Endothelial cell (in vitro differentiated cells): ENCODE results near the gene RAB6B. TPM values are rescaled to one million over a fixed set of nuclear protein-coding genes. Genes with fewer than 3 reads are reported as not detected.

Experiments
- DNase-seq: peaks from one replicate; pipeline ENCODE4 v3.0.0; 2021; ENCODE audit warnings: low spot score
- H3K27ac Mint-ChIP-seq: one replicate; pipeline ENCODE4 v1.8.0; 2021; ENCODE audit warnings: mixed read lengths, inconsistent platforms; ENCODE audit not compliant: unreplicated experiment
- H3K27me3 Mint-ChIP-seq: one replicate; pipeline ENCODE4 v1.8.0; 2021; ENCODE audit warnings: mild to moderate bottlenecking, moderate library complexity, mixed read lengths, inconsistent platforms; ENCODE audit not compliant: unreplicated experiment
- H3K36me3 Mint-ChIP-seq: one replicate; pipeline ENCODE4 v1.8.0; 2021; ENCODE audit warnings: mild to moderate bottlenecking, low read depth, mixed read lengths, inconsistent platforms; ENCODE audit not compliant: unreplicated experiment
- H3K4me1 Mint-ChIP-seq: one replicate; pipeline ENCODE4 v1.8.0; 2021; ENCODE audit warnings: mild to moderate bottlenecking, mixed read lengths, inconsistent platforms; ENCODE audit not compliant: unreplicated experiment
- H3K4me3 Mint-ChIP-seq: one replicate; pipeline ENCODE4 v1.8.0; 2021; ENCODE audit warnings: mild to moderate bottlenecking, mixed read lengths, inconsistent platforms; ENCODE audit not compliant: unreplicated experiment
- H3K9me3 Mint-ChIP-seq: one replicate; pipeline ENCODE4 v1.8.0; 2021; ENCODE audit warnings: mixed read lengths, inconsistent platforms; ENCODE audit not compliant: unreplicated experiment
- total RNA-seq: library from RNA; stranded (reverse); fragmentation: NEBNext Ultra II Directional; extraction: Animal tissue kit (Norgen Biotek cat#: 25700); gene quantifications from one replicate; pipeline ENCODE4 v1.2.1, GENCODE V29; 2021; ENCODE audit not compliant: unreplicated experiment
- TF ChIP-seq, protein P1 (sequence below): fragments of 200-600 bp; sonication (generic); IDR thresholded peaks from one replicate; pipeline ENCODE4 v1.5.0; 2021; ENCODE audit warnings: antibody characterized with exemption; ENCODE audit not compliant: unreplicated experiment

The RAB6B gene
- total RNA-seq, 1 donor from 2014 or later, result 3.9 TPM

DNA sequence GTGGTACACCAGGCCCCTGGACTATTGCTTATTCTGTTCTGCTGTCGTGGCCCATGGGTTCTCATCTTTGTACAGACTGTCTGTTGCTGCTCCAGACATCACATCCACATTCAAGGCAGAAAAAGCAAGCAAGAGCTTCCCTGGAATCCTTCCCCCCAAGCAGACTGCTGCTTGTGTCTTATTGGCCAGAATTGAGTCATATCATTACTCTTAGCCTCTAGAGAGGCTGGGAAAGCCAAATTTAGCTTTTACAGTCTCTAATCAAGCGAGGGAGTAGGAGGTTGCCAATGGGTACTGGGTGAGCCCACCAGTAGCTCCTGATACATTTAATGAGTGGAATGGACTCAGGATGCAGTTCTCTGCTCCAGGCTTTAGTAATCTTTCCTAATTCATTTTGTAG, 39.4 kb downstream of the RAB6B start:
- Mint-ChIP-seq H3K27ac (no peak overlapping the region), H3K27me3 (peaks cover 8% of the 10 kb centered on the region), H3K36me3 (no peaks in the 10 kb centered on the region), H3K4me1 (peaks cover 9% of the 10 kb centered on the region), H3K4me3 (no peak overlapping the region), H3K9me3 (no peaks in the 10 kb centered on the region)
- TF ChIP-seq, protein P1, sequence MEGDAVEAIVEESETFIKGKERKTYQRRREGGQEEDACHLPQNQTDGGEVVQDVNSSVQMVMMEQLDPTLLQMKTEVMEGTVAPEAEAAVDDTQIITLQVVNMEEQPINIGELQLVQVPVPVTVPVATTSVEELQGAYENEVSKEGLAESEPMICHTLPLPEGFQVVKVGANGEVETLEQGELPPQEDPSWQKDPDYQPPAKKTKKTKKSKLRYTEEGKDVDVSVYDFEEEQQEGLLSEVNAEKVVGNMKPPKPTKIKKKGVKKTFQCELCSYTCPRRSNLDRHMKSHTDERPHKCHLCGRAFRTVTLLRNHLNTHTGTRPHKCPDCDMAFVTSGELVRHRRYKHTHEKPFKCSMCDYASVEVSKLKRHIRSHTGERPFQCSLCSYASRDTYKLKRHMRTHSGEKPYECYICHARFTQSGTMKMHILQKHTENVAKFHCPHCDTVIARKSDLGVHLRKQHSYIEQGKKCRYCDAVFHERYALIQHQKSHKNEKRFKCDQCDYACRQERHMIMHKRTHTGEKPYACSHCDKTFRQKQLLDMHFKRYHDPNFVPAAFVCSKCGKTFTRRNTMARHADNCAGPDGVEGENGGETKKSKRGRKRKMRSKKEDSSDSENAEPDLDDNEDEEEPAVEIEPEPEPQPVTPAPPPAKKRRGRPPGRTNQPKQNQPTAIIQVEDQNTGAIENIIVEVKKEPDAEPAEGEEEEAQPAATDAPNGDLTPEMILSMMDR, result no peak
- no peak for DNase-seq

DNA sequence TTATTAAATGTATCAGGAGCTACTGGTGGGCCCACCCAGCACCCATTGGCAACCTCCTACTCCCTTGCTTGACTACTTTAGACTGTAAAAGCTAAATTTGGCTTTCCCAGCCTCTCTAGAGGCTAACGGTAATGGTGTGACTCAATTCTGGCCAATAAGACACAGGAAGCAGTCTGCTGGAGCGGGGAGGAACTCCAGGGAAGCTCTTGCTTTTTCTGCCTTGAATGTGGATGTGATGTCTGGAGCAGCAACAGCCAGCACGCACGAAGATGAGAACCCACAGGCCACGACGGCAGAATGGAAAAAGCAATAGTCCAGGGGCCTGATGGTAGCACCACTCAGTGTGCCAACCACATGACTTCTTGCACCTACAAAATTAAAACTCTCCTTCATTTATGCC, 39.9 kb downstream of the RAB6B start:
- no peaks in the 10 kb centered on the region for H3K9me3 Mint-ChIP-seq
- H3K27me3 Mint-ChIP-seq, result peaks cover 9% of the 10 kb centered on the region
- DNase-seq, result no peak
- H3K4me1 Mint-ChIP-seq, result peaks cover 9% of the 10 kb centered on the region
- H3K36me3 Mint-ChIP-seq, result no peaks in the 10 kb centered on the region
- H3K27ac Mint-ChIP-seq, result no peak overlapping the region
- no peak overlapping the region for H3K4me3 Mint-ChIP-seq
- TF ChIP-seq, protein P1, result no peak

DNA sequence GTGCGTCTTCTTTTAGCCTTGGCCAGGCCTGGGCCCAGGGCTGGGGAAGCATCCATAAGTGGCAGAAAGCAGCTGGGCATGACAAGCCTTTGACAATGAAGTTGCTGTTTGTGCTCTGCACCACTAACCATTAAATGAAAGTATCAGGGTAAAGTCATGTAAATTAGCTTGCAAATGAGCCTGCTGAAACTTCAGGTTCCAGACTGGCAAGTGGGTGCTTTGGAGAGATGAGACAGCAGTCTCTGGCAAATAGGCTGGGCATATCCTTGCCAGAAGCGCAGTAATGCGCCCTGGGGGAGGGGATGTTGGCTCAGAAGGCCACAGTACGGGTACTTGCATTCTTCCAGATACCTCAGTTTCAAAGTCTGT, 40.7 kb downstream of the RAB6B start:
- no peak for DNase-seq
- TF ChIP-seq, protein P1, result no peak
- Mint-ChIP-seq H3K4me1 (peaks cover 9% of the 10 kb centered on the region), H3K27ac (no peak overlapping the region), H3K4me3 (no peak overlapping the region), H3K36me3 (no peaks in the 10 kb centered on the region), H3K27me3 (peaks cover 9% of the 10 kb centered on the region), H3K9me3 (no peaks in the 10 kb centered on the region)

DNA sequence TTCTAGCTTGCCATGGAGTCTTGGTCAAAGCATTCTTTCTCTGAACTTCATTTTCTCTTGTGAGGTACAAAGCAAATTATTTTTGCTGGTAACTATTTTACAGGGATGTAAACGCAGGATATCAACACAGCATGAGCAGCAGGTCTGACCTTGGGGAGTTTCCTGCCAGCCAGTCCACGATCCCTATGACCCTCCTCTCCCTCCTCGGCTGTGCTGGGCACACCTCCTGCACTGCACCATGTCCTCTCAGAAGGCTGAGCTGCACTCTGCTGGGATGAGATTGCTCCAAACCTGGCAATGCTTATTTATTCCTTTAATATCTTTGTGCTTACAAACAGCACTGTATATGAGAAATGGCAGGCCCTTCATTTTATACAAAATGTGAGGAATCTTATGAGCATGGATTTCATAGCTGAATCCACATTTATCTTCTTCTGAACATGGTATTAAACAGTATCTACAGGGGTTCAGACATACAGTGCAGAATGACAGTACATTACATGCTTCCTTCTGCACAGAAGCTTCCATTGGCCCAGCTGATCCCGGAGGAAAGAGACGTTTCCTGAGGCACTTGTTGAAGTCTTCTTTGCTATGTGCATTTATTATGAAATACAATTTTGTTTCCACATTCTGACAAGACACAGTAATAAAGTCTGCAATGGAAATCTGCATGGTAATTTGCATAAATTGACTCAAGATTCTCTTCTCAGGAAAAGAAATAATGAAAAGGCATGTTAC, 41.2 kb downstream of the RAB6B start:
- H3K36me3 Mint-ChIP-seq, result no peaks in the 10 kb centered on the region
- peaks cover 9% of the 10 kb centered on the region for H3K27me3 Mint-ChIP-seq
- peaks cover 9% of the 10 kb centered on the region for H3K4me1 Mint-ChIP-seq
- DNase-seq, result no peak
- no peaks in the 10 kb centered on the region for H3K9me3 Mint-ChIP-seq
- H3K4me3 Mint-ChIP-seq, result no peak overlapping the region
- no peak overlapping the region for H3K27ac Mint-ChIP-seq
- TF ChIP-seq, protein P1, result no peak

DNA sequence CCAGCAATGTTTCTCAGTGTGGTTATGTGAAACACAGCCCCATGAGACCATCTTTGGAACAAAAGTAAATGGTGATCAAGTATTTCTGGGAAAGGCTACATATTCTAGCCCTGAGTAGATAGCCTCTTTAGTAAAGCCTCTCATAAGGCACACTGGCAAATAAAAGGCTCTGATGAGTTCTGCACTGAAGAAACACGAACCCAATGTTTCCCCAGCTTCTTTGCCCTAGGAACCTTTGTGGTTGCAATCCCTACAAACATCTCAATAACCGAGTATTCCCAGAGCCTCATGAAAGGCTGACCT, 41.8 kb downstream of the RAB6B start:
- Mint-ChIP-seq H3K36me3 (no peaks in the 10 kb centered on the region), H3K9me3 (no peaks in the 10 kb centered on the region), H3K27me3 (peaks cover 9% of the 10 kb centered on the region), H3K27ac (no peak overlapping the region), H3K4me3 (no peak overlapping the region), H3K4me1 (peaks cover 9% of the 10 kb centered on the region)
- TF ChIP-seq, protein P1, result no peak
- DNase-seq, result no peak
